Endothelial cell of umbilical vein (primary cell): ENCODE measurements around the gene MYO15A.

Source experiments
- EZH2 ChIP-seq: IDR thresholded peaks from 2 replicates; pipeline ENCODE4 v1.6.1; 2012; ENCODE audit warnings: borderline replicate concordance, low read depth, mild to moderate bottlenecking, moderate library complexity, low read length, inconsistent platforms; ENCODE audit not compliant: severe bottlenecking
- MYC ChIP-seq: IDR thresholded peaks from one replicate; pipeline ENCODE4 v1.6.1; 2011; ENCODE audit warnings: mild to moderate bottlenecking, low read depth, low read length
- POLR2A ChIP-seq: IDR thresholded peaks from 2 replicates; pipeline ENCODE4 v1.6.1; 2012; ENCODE audit warnings: low read depth, mild to moderate bottlenecking, control low read depth, low read length
- POLR2AphosphoS5 ChIP-seq: IDR thresholded peaks from 2 replicates; pipeline ENCODE4 v1.6.1; 2012; ENCODE audit warnings: low read depth, mild to moderate bottlenecking, control low read depth, low read length, moderate library complexity; ENCODE audit not compliant: insufficient read depth
- TF ChIP-seq, protein P1 (sequence below), 2 donors: IDR thresholded peaks; 1 replicate in 1 of 2; 2 replicates in 1 of 2; pipeline ENCODE4 v1.5.1; 2011; ENCODE audit warnings: low read length in 2 of 2, mild to moderate bottlenecking in 2 of 2, moderate library complexity in 2 of 2, control low read depth in 1 of 2, inconsistent platforms in 1 of 2, low read depth in 1 of 2; ENCODE audit not compliant: insufficient read depth in 1 of 2; ENCODE audit errors: extremely low read depth in 1 of 2
- TF ChIP-seq, protein P2 (sequence below): IDR thresholded peaks from 2 replicates; pipeline ENCODE4 v1.6.1; 2011; ENCODE audit not compliant: insufficient read depth, insufficient read length

DNA sequence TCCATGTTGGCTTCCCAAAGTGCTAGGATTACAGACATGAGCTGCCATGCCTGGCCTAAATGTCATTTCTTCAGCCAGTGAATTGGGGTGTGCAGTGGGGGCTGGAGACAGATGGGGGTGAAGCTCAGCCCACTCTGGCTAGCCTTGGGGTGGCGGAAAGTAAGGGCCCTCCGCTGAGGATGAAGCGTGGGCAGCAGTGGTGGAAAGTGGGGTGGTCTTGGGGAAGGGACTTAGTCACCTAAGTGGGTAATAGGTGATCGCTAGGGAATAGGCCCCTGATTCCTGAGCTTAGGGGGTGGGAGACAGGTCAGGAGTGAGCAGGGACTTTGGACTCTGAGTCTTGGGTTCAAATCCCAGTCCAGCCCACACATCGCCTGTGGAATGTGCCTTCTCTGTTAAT lies 119.1 kb downstream of the MYO15A start:
- TF ChIP-seq, protein P1, sequence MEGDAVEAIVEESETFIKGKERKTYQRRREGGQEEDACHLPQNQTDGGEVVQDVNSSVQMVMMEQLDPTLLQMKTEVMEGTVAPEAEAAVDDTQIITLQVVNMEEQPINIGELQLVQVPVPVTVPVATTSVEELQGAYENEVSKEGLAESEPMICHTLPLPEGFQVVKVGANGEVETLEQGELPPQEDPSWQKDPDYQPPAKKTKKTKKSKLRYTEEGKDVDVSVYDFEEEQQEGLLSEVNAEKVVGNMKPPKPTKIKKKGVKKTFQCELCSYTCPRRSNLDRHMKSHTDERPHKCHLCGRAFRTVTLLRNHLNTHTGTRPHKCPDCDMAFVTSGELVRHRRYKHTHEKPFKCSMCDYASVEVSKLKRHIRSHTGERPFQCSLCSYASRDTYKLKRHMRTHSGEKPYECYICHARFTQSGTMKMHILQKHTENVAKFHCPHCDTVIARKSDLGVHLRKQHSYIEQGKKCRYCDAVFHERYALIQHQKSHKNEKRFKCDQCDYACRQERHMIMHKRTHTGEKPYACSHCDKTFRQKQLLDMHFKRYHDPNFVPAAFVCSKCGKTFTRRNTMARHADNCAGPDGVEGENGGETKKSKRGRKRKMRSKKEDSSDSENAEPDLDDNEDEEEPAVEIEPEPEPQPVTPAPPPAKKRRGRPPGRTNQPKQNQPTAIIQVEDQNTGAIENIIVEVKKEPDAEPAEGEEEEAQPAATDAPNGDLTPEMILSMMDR (IDR thresholded peaks at IDR 0.05; ENCODE audit: extremely low read depth in 1 of 2, insufficient read depth in 1 of 2, low read depth in 1 of 2, low read length in 2 of 2), result no peak
- no peak for TF ChIP-seq POLR2A
- no peak for TF ChIP-seq EZH2
- TF ChIP-seq POLR2AphosphoS5, result no peak
- no peak for TF ChIP-seq MYC
- TF ChIP-seq, protein P2, sequence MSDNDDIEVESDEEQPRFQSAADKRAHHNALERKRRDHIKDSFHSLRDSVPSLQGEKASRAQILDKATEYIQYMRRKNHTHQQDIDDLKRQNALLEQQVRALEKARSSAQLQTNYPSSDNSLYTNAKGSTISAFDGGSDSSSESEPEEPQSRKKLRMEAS, result no peak
